Measurements from ENCODE around the gene KCNQ1.

DNA sequence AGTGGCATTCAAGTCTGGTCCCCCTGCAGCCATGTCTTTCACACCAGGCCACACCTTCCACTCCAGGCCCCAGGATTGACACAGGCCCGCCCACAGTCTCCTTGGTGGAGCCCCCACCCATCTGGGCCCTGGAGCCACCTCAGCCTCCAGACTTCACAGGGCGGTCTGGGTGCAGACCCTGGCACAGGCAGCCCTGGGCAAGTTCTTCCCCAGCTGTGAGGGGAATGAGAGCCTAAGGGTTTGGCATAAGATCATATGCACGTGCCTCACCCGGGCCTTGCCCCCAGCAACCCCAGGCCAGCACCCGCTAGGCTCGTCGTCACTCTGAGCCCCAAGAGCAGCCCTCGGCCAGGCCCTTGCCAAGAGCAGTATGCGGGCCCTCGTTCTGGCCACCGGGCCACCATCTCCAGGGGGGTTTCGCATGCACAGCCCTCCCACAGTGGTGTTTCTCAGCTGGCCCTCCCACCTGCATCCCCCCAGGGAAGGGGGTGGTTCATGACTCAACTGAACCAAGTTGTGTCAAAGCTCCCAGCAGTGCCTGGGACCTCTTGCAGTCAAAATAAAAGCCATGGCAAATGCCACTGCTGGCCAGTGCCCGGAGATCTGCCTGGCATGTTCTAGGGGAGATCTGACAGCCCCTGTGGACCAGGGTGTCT, 325.4 kb downstream of the KCNQ1 start:
- TF ChIP-seq, protein P1, sequence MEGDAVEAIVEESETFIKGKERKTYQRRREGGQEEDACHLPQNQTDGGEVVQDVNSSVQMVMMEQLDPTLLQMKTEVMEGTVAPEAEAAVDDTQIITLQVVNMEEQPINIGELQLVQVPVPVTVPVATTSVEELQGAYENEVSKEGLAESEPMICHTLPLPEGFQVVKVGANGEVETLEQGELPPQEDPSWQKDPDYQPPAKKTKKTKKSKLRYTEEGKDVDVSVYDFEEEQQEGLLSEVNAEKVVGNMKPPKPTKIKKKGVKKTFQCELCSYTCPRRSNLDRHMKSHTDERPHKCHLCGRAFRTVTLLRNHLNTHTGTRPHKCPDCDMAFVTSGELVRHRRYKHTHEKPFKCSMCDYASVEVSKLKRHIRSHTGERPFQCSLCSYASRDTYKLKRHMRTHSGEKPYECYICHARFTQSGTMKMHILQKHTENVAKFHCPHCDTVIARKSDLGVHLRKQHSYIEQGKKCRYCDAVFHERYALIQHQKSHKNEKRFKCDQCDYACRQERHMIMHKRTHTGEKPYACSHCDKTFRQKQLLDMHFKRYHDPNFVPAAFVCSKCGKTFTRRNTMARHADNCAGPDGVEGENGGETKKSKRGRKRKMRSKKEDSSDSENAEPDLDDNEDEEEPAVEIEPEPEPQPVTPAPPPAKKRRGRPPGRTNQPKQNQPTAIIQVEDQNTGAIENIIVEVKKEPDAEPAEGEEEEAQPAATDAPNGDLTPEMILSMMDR (IDR thresholded peaks at IDR 0.05) = no peak
- TF ChIP-seq POLR2A (IDR thresholded peaks at IDR 0.05) = no peak

All from lower leg skin (tissue), 3 donors.